Endothelial cell of umbilical vein (primary cell): ENCODE results near the gene ANO9. TPM values are rescaled to one million over a fixed set of nuclear protein-coding genes. Genes with fewer than 3 reads are reported as not detected.

Experiments
- BruUV-seq: library from RNA; stranded (reverse); fragments of 400-500 nt; replicated peaks from 2 replicates; lab custom pipeline; 2021; lab: Mats Ljungman, UMichigan
- CTCF ChIA-PET: fragments of 300-600, 350-600 bp; sonication (Branson Sonifier 250); formaldehyde crosslinking; loops from one replicate; lab custom pipeline; 2021; ENCODE audit warnings: antibody characterized with exemption, inconsistent platforms; lab: Charles Lee
- POLR2A ChIA-PET: fragments of 300-600, 350-600 bp; sonication (Branson Sonifier 250); formaldehyde crosslinking; loops from one replicate; lab custom pipeline; 2021; ENCODE audit warnings: antibody characterized with exemption, inconsistent platforms; lab: Charles Lee
- DNase-seq: peaks from one replicate; pipeline ENCODE4 v3.0.0-alpha.2; 2011; ENCODE audit warnings: low read depth, low spot score
- FAIRE-seq: peaks from 2 replicates; lab custom pipeline; 2011; peaks lifted over from hg19 to GRCh38; lab: Jason Lieb, UNC
- H2AFZ ChIP-seq: 2 replicates; pipeline ENCODE4 v1.6.0; 2012; ENCODE audit warnings: low read depth, low read length, control low read depth, inconsistent platforms
- H3K27ac ChIP-seq: 2 replicates; pipeline ENCODE4 v1.5.1; 2011; ENCODE audit warnings: low read depth, mild to moderate bottlenecking, control low read depth, low read length, moderate library complexity; ENCODE audit not compliant: insufficient read depth
- H3K27me3 ChIP-seq, 2 experiments: 2 replicates each; pipeline versions ENCODE4 v1.6.0 to v1.6.1; 2011; ENCODE audit warnings: low read length in 2 of 2, mixed read lengths in 1 of 2; ENCODE audit not compliant: control insufficient read depth in 2 of 2, insufficient read depth in 2 of 2
- H3K36me3 ChIP-seq, 2 experiments: 2 replicates in 1 of 2; 3 replicates in 1 of 2; pipeline ENCODE4 v1.5.1; 2011; ENCODE audit warnings: low read length in 2 of 2, mild to moderate bottlenecking in 1 of 2, moderate library complexity in 1 of 2; ENCODE audit not compliant: control insufficient read depth in 2 of 2, insufficient read depth in 2 of 2; ENCODE audit errors: extremely low read depth in 1 of 2
- H3K4me1 ChIP-seq: 3 replicates; pipeline ENCODE4 v1.5.1; 2011; ENCODE audit warnings: mild to moderate bottlenecking, low read length; ENCODE audit not compliant: control insufficient read depth, insufficient read depth; ENCODE audit errors: extremely low read depth
- H3K4me2 ChIP-seq: 2 replicates; pipeline ENCODE4 v1.6.1; 2011; ENCODE audit warnings: low read length, control low read depth, mixed read lengths; ENCODE audit not compliant: insufficient read depth
- H3K4me3 ChIP-seq, 3 experiments: fragments of 200-600 bp in 1 of 3; sonication (generic), shearing (Covaris generic) in 1 of 3; replicated peaks in 1 of 3; 2 replicates each; pipeline ENCODE4 v1.5.1; 2011 to 2016; ENCODE audit warnings: control low read depth in 3 of 3, low read length in 3 of 3, mild to moderate bottlenecking in 2 of 3, inconsistent platforms in 1 of 3, low read depth in 1 of 3, moderate library complexity in 1 of 3; ENCODE audit not compliant: insufficient read depth in 1 of 3
- H3K79me2 ChIP-seq: 2 replicates; pipeline ENCODE4 v1.6.0; 2012; ENCODE audit warnings: low read length, inconsistent platforms; ENCODE audit not compliant: control insufficient read depth, insufficient read depth
- H3K9ac ChIP-seq: replicated peaks from 2 replicates; pipeline ENCODE3; 2011; ENCODE audit warnings: low read length, control low read depth; ENCODE audit not compliant: insufficient read depth; ENCODE audit errors: extremely low read depth
- H3K9me1 ChIP-seq: replicated peaks from 3 replicates; pipeline ENCODE4 v1.6.0; 2011; ENCODE audit warnings: mild to moderate bottlenecking, low read length; ENCODE audit not compliant: control insufficient read depth, insufficient read depth; ENCODE audit errors: extremely low read depth
- H3K9me3 ChIP-seq: replicated peaks from 2 replicates; pipeline ENCODE4 v1.5.1; 2012; ENCODE audit warnings: low read length, inconsistent platforms; ENCODE audit not compliant: control insufficient read depth, insufficient read depth
- H4K20me1 ChIP-seq: replicated peaks from 2 replicates; pipeline ENCODE3; 2011; ENCODE audit warnings: mild to moderate bottlenecking, low read length; ENCODE audit not compliant: control insufficient read depth, insufficient read depth; ENCODE audit errors: extremely low read depth
- EZH2 ChIP-seq: IDR thresholded peaks from 2 replicates; pipeline ENCODE4 v1.6.1; 2012; ENCODE audit warnings: borderline replicate concordance, low read depth, mild to moderate bottlenecking, moderate library complexity, low read length, inconsistent platforms; ENCODE audit not compliant: severe bottlenecking
- FOS ChIP-seq: IDR thresholded peaks from 2 replicates; pipeline ENCODE4 v1.6.1; 2011; ENCODE audit warnings: mild to moderate bottlenecking, low read length, moderate library complexity, borderline replicate concordance; ENCODE audit not compliant: insufficient read depth
- GATA2 ChIP-seq: IDR thresholded peaks from 2 replicates; pipeline ENCODE4 v1.7.0; 2011; ENCODE audit warnings: low read depth, mild to moderate bottlenecking, moderate library complexity, mixed read lengths, low read length; ENCODE audit not compliant: insufficient read length, insufficient read depth
- JUN ChIP-seq: IDR thresholded peaks from 2 replicates; pipeline ENCODE4 v1.6.1; 2011; ENCODE audit warnings: borderline replicate concordance, low read depth; ENCODE audit not compliant: insufficient read length, insufficient read depth
- MYC ChIP-seq: IDR thresholded peaks from one replicate; pipeline ENCODE4 v1.6.1; 2011; ENCODE audit warnings: mild to moderate bottlenecking, low read depth, low read length
- POLR2A ChIP-seq: IDR thresholded peaks from 2 replicates; pipeline ENCODE4 v1.6.1; 2012; ENCODE audit warnings: low read depth, mild to moderate bottlenecking, control low read depth, low read length
- POLR2AphosphoS5 ChIP-seq: IDR thresholded peaks from 2 replicates; pipeline ENCODE4 v1.6.1; 2012; ENCODE audit warnings: low read depth, mild to moderate bottlenecking, control low read depth, low read length, moderate library complexity; ENCODE audit not compliant: insufficient read depth
- dilution Hi-C: fragments of 300-500 bp; cut with MboI; formaldehyde crosslinking; loops from one replicate; pipeline ENCODE4 v1.15.0; 2019; ENCODE audit warnings: low sequenced_read_pairs; ENCODE audit not compliant: extremely low pct_ligation_motif_present
- intact Hi-C: fragments of 100-400 bp; cut with micrococcal nuclease; formaldehyde crosslinking; loops from one replicate; pipeline ENCODE4 v1.10.0; 2022
- polyA plus RNA-seq, 4 experiments: library from polyadenylated mRNA; depleted of rRNA in 3 of 4; stranded (reverse) in 3 of 4; unstranded in 1 of 4; fragments of >200 nt; gene quantifications; 2 replicates each; pipeline versions ENCODE4 v1.2.1 to v1.2.3, GENCODE V29; 2011 to 2012; ENCODE audit warnings: missing spikeins in 1 of 4
- total RNA-seq: library from RNA; stranded (reverse); gene quantifications from 2 replicates; pipeline ENCODE4 v1.2.3, GENCODE V29; 2021
- TF ChIP-seq, protein P1 (sequence below): IDR thresholded peaks from 2 replicates; pipeline ENCODE4 v1.6.1; 2011; ENCODE audit not compliant: insufficient read depth, insufficient read length
- TF ChIP-seq, protein P2 (sequence below), 2 donors: IDR thresholded peaks; 1 replicate in 1 of 2; 2 replicates in 1 of 2; pipeline ENCODE4 v1.5.1; 2011; ENCODE audit warnings: low read length in 2 of 2, mild to moderate bottlenecking in 2 of 2, moderate library complexity in 2 of 2, control low read depth in 1 of 2, inconsistent platforms in 1 of 2, low read depth in 1 of 2; ENCODE audit not compliant: insufficient read depth in 1 of 2; ENCODE audit errors: extremely low read depth in 1 of 2

Gene ANO9
- total and polyA plus RNA-seq, 2 donors (not counting 3 experiments of a cell fraction or from before 2014, with no cell fraction given): 0.23 TPM; not detected in 1

DNA sequence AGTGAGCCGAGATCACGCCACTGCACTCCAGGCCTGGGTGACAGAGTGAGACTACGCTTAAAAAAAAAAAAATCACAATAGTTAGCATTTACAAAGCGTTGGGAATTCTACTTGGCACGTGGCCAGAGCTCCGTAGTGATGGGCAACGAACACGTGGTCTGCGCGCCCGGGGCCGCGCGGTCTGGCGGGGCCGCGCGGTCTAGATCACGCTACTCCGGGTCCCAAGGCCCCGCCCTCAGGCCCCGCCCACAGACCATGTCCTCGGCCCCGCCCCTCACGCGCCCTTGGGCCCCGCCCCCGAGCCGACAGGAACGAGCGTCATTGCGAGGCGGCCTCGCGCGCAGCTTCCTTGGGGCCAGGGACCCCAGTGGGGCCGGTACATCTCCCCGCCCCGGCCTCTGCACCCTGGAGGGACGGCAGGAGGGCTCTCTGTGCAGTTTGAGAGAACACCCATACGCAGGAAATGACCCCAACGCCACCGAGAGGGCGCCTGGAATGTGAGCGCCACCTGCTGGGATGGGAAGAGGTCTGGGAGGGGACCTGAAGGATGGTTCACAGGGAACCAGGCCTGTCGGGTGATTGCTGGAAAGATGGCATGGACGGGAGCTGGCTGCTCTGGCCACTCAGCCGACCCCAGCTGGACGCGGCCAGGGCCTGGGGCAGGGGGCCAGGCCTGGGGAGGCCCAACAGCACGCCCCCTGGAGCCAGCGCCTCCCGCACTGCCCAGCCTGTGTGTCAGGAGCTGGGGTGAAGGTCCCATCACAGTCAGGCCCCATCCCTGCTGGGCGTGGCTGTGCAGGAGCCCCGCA lies 6.3 kb upstream of the ANO9 start:
- Histone ChIP-seq H4K20me1 (no peaks in the 10 kb centered on the region), H3K9me3 (no peaks in the 10 kb centered on the region), H3K9me1 (no peaks in the 10 kb centered on the region), H3K36me3 (peaks cover 0 to 7% of the 10 kb centered on the region in 2 experiments), H3K4me1 (peaks cover 14% of the 10 kb centered on the region), H3K4me2 (peak overlapping the region; percentile 68), H3K27me3 (peaks cover 0 to 2% of the 10 kb centered on the region in 2 experiments), H2AFZ (peak overlapping the region; percentile 31), H3K4me3 (peak overlapping the region; percentile 7 to 58 (median 8)), H3K9ac (peak overlapping the region; percentile 30), H3K79me2 (peaks cover 30% of the 10 kb centered on the region), H3K27ac (peak overlapping the region; percentile 34)
- FAIRE-seq: peak; percentile 89
- BruUV-seq: TSS peak; percentile 45
- peak; percentile 91 for DNase-seq
- intact Hi-C loops: loop anchor here (1.0 to 5.0 kb wide), 6 partner anchors 33 to 241 kb away; partner anchors contain the start of genes BET1L and RIC8A
- ChIA-PET CTCF (interaction anchor here (0.7 to 4.3 kb wide), 30 partner anchors 8 to 241 kb away, joined by 3 to 57 read pairs (median 6); partner anchors contain the start of genes BET1L, IFITM2, RIC8A and SIGIRR), POLR2A (interaction anchor here (1.4 kb wide), 1 partner anchor 59 kb away, joined by 3 read pairs; the partner anchor contains the start of gene RNH1)
- TF ChIP-seq FOS (no peak), MYC (peak; percentile 45), POLR2A (peak; percentile 82), JUN (no peak), EZH2 (no peak), POLR2AphosphoS5 (peak; percentile 86), GATA2 (no peak)
- TF ChIP-seq, protein P1, sequence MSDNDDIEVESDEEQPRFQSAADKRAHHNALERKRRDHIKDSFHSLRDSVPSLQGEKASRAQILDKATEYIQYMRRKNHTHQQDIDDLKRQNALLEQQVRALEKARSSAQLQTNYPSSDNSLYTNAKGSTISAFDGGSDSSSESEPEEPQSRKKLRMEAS: peak; percentile 99
- TF ChIP-seq, protein P2, sequence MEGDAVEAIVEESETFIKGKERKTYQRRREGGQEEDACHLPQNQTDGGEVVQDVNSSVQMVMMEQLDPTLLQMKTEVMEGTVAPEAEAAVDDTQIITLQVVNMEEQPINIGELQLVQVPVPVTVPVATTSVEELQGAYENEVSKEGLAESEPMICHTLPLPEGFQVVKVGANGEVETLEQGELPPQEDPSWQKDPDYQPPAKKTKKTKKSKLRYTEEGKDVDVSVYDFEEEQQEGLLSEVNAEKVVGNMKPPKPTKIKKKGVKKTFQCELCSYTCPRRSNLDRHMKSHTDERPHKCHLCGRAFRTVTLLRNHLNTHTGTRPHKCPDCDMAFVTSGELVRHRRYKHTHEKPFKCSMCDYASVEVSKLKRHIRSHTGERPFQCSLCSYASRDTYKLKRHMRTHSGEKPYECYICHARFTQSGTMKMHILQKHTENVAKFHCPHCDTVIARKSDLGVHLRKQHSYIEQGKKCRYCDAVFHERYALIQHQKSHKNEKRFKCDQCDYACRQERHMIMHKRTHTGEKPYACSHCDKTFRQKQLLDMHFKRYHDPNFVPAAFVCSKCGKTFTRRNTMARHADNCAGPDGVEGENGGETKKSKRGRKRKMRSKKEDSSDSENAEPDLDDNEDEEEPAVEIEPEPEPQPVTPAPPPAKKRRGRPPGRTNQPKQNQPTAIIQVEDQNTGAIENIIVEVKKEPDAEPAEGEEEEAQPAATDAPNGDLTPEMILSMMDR (IDR thresholded peaks at IDR 0.05; ENCODE audit: extremely low read depth in 1 of 2, insufficient read depth in 1 of 2, low read depth in 1 of 2, low read length in 2 of 2): peak; percentile 85 to 86
- dilution Hi-C loops: no loop called here
